Stimulated activated CD8-positive, alpha-beta memory T cell treated with anti-CD3 and anti-CD28 coated beads, Interleukin-15, amount 100 ng/mL, for 24 hours (primary cell): ENCODE data around the gene OSCP1.

Experiments used
- DNase-seq: peaks from one replicate; pipeline ENCODE4 v3.0.0-alpha.2; 2020; ENCODE audit warnings: low read depth

OSCP1 gene

DNA sequence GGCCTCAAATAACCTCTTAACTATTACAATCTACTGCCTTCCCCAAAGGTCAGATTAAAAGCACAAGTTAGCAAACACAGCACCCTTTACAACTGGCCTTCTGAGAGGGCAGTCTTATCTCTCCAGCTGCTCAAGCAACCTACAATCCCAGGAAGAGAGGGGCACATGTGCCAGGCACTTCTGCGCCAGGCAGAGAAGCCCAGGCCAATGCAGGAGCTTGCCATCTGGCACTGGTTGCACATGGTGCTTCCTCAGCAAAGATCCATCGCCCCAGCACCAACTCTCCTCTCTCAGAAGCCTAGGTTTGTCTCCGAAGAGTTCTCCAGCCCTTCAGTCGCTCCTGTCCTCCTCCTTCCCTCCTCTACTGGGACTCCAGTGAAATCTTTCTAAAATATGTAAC, 67.0 kb downstream of the OSCP1 start:
- no peak for DNase-seq

DNA sequence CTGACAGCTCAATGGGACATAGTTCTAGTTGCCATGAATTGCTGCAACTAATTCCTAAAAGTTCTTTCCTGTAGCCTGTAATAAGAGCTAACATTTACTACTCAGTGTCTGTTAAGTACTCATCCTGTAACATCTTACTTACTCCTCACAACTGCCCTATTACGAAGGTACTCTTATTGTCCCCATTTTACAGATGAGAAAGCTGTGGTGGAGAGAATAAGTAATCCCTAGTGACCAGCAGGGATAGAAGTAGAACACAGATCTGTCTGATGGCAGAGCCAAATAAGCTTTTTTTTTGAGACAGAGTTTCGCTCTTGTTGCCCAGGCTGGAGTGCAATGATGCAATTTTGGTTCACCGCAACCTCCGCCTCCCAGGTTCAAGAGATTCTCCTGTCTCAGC, 67.6 kb downstream of the OSCP1 start:
- DNase-seq, result no peak

DNA sequence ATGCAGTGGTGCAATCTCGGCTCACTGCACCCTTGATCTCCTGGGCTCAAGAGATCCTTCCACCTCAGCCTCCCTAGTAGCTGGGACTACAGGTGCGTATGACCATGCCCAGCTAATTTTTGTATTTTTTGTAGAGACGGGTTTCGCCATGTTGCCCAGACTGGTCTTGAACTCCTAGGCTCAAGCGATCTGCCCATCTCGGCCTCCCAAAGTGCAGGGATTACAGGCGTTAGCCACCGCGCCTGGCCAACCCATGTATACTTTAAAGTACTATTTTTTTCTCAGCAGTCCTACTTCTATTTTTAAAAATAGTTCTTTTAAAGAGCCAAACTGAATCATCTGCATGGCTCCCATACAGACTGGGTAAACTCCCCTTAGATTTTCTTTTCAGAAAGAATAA, 68.0 kb downstream of the OSCP1 start:
- no peak for DNase-seq

DNA sequence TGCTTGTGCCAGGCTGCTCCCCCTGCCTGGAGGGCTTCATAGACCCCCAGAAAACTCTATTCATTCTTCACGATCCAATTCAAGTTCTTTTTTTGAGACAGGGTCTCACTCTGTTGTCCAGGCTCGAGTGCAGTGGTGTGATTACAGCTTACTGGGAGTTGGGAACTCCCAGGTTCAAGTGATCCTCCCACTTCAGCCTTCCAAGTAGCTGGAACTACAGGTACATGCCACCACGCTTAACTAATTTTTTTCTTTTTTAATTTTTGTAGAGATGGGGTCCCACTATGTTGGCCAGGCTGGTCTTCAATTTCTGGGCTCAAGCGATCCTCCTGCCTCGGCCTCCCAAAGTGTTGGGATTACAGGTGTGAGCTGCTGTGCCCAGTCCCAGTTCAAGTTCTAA, 68.8 kb downstream of the OSCP1 start:
- DNase-seq, result no peak

DNA sequence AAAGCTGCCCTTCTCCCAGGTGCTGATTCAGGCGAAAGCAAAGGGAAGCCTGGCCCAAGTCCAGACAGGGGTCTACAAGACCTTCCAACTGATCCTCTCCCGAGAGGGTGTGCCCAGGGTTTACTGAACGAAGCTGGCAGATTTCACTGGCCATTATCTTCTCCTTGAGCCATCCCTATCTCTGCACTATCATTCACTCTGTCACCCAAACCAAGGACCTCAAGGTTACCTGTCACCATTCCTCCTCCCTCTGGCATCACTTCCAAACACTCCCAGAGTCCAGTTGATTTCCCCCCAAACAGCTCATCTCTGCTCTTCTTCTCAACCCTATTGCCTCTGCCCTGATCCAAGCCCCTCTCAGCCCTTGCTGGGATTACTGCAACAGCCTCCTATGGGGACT, 69.5 kb downstream of the OSCP1 start:
- no peak for DNase-seq

DNA sequence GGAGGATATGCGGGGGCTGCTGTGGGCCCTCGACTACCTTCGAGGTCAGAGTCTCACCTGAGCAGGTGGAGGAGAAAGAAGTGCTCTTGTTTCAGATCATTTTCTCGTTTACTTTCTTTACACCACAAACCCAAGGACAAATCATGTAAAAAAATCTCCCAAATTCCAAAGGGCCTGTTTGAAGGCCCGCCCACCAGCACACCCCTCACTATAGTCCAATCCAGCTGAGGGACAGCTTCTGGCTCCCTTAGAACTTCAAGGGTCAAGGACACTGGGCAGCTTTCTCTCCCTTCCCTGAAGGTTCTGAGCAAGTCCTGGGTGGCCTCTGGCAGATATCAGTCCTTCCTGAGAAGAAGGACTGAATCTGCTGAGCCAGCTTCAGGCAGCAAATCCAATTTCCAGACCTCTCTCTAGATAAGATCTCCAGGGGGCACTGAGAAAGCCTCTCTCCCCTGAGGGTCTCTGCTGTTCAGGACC, 70.1 kb downstream of the OSCP1 start:
- DNase-seq, result no peak

DNA sequence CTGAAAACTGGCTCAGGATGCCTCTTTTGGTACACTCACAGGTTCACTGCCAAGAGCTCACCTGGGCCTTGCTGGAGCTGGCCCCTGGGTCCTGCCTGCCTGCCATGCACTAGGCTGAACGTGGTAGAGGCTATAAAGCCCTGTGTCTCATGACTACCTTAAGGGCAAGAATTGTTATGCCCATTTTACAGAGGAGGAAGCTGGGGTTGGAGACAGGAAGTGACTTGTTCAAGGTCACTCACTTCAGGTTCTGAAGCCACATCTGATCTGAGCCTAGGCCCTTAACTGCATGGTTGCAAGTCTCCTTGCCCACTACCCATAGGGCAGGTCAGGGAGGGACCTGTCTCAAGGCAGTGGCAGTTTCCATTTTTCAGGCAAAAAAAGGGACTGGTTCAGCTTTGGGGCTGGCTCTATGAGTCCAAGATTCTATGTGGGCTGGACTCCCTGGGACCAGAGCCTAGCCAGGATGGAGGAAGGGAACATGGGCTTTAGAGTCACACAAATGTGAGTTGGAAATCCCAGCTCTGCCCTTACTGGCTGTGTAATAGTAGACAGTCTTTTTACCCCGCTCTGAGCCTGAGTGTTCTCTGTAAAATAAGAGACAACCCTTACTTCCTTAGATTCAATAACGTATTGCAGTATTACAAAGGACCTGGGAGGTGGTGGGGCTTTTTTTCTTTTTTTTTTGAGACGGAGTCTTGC, 72.3 kb downstream of the OSCP1 start:
- DNase-seq, result no peak

DNA sequence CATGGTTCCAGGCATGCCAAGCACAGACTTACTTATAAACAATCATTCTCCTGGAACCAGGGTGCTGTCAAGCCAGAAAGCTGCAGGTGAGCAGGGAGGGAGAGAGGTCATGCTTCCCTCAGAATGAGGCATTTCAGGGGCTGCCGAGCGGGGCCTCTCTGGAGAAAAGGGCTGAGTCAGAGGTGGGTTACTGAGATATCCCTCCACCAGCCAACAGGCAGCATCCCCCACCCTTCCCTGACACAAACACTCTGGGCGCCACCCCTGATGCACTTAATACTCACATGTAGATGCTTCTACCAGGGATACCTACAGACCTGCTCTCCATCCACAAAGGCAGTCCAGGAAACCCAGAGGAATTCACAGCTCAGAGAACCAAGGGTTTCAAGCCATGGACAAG, 77.6 kb downstream of the OSCP1 start:
- DNase-seq, result no peak

DNA sequence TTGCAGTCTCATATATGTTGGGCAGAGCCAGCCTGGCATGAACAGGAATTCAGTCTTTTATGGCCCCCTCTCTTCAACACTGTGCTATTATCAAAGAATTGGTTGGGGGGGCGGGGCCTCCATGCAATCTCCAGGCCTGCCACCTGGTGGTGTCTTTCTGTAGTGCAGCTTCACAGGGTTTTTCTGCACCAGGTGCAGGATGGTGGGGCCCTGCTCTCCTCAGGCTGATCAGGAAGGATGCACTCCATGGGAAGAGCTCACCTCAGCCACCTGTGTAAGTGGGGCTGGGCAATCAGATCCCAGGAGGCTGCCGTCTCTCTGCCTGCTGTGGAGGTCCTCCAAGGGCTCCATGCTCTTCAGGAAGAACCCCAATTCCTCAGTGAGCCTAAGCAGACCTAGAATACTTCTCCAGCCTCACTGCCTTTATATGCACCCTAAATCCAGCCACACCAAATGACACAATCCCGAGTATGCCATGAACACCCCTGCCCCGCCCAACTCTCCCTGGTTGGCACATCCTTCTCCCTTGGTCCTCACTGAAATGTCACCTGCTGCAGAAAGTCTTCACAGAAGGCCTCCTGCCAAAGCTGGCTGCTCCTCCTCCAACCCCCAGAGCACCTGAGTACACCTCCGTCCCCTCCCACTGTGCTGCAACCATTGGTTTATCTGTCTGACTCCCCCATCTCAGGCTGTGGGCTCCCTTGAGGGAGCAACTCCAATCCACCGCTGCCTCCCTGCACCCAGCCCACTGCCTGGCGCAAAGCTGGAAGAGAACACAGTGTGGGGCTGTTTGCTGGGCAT, 81.0 kb downstream of the OSCP1 start:
- peak; percentile 74 for DNase-seq
